Osteoblast (primary cell): ENCODE results near the gene GOLGA2. TPM values are rescaled to one million over a fixed set of nuclear protein-coding genes. Genes with fewer than 3 reads are reported as not detected.

Experiments
- DNase-seq: peaks from one replicate; pipeline ENCODE4 v3.0.0; 2011; ENCODE audit warnings: low spot score, mixed read lengths; ENCODE audit not compliant: insufficient read length; ENCODE audit errors: missing footprints
- H2AFZ ChIP-seq: 2 replicates; pipeline ENCODE4 v1.6.0; 2011; ENCODE audit warnings: mild to moderate bottlenecking, low read length
- H3K27ac ChIP-seq: 2 replicates; pipeline ENCODE4 v1.5.1; 2011; ENCODE audit warnings: mild to moderate bottlenecking, low read depth, low read length, moderate library complexity
- H3K27me3 ChIP-seq: 2 replicates; pipeline ENCODE4 v1.6.0; 2012; ENCODE audit warnings: mild to moderate bottlenecking, control low read depth, inconsistent platforms, low read length, moderate library complexity; ENCODE audit not compliant: insufficient read depth
- H3K36me3 ChIP-seq: 2 replicates; pipeline ENCODE4 v1.5.1; 2011; ENCODE audit warnings: mild to moderate bottlenecking, low read length, control low read depth, moderate library complexity; ENCODE audit not compliant: insufficient read depth
- H3K4me1 ChIP-seq: 2 replicates; pipeline ENCODE4 v1.5.1; 2011; ENCODE audit warnings: mild to moderate bottlenecking, low read length, control low read depth, moderate library complexity; ENCODE audit not compliant: insufficient read depth
- H3K4me2 ChIP-seq: 2 replicates; pipeline ENCODE4 v1.6.0; 2011; ENCODE audit warnings: mild to moderate bottlenecking, low read length; ENCODE audit not compliant: insufficient read depth
- H3K4me3 ChIP-seq: fragments of 200-600 bp; sonication (generic); 3 replicates; pipeline ENCODE4 v1.5.1; 2012; ENCODE audit warnings: mild to moderate bottlenecking, low read length, inconsistent platforms; ENCODE audit not compliant: insufficient read depth
- H3K79me2 ChIP-seq: 2 replicates; pipeline ENCODE4 v1.6.0; 2012; ENCODE audit warnings: mild to moderate bottlenecking, low read length, control low read depth, inconsistent platforms; ENCODE audit not compliant: insufficient read depth
- H3K9me3 ChIP-seq: 2 replicates; pipeline ENCODE4 v1.5.1; 2011; ENCODE audit warnings: low read depth, low read length, control low read depth
- H4K20me1 ChIP-seq: 2 replicates; pipeline ENCODE4 v1.6.0; 2012; ENCODE audit warnings: mild to moderate bottlenecking, low read length, control low read depth; ENCODE audit not compliant: insufficient read depth
- total RNA-seq: library from RNA; depleted of rRNA; stranded (reverse); fragments of >200 nt; gene quantifications from 2 replicates; pipeline ENCODE4 v1.2.3, GENCODE V29; 2012
- TF ChIP-seq, protein P1 (sequence below): IDR thresholded peaks from 2 replicates; pipeline ENCODE4 v1.5.1; 2011; ENCODE audit warnings: mild to moderate bottlenecking, low read depth, low read length, moderate library complexity; ENCODE audit errors: extremely low read depth

GOLGA2 gene
- total RNA-seq, 1 donor, result 121 TPM

DNA sequence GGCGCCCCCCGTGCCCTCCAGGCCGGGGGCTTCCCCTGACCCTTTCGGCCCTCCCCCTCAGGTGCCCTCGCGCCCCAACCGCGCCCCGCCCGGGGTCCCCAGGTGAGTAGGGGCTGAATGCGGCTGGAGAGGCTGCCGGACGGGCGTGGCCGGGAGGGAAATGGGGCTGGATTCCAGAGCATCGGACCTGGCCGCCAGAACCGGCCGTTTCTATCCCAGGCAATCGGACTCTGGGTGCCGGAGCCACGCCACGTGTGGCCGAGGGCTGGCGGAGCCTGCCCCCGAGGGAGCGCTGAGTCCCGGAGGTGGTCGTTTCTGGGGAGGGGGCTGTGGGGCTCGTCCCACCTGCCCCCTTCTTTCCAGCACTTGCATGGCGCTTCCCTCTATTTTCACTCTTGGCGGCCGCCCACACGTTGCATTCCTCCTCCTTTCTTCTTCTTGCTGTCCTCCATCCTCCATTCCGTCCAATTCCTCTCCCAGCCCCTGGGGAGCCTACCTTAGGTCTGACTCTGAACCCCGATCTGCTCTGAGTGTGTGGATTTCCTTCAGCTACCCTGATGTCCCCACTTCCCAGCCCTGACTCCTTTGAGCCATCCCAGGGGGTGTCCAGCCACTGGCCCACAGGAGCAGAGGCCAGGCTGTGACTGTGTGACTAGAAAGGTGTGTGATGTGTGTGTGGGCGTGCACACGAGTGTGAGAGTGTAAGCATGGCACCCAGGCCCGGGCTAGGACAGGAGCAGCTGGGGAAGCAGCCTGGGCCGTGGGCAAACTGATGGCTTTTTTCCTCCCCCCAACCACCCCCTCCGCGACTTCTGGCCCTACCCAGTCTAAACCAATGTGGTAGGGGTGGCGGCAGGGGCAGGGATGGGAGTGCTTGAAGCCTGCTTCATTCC lies 24.7 kb downstream of the GOLGA2 start:
- no peak overlapping the region for H3K27ac ChIP-seq
- no peaks in the 10 kb centered on the region for H3K79me2 ChIP-seq
- H3K4me1 ChIP-seq, result no peaks in the 10 kb centered on the region
- peak; percentile 42 for DNase-seq
- peak overlapping the region; percentile 13 for H3K4me3 ChIP-seq
- no peak overlapping the region for H2AFZ ChIP-seq
- peaks cover 7% of the 10 kb centered on the region for H3K36me3 ChIP-seq
- peaks cover 7% of the 10 kb centered on the region for H4K20me1 ChIP-seq
- TF ChIP-seq, protein P1, sequence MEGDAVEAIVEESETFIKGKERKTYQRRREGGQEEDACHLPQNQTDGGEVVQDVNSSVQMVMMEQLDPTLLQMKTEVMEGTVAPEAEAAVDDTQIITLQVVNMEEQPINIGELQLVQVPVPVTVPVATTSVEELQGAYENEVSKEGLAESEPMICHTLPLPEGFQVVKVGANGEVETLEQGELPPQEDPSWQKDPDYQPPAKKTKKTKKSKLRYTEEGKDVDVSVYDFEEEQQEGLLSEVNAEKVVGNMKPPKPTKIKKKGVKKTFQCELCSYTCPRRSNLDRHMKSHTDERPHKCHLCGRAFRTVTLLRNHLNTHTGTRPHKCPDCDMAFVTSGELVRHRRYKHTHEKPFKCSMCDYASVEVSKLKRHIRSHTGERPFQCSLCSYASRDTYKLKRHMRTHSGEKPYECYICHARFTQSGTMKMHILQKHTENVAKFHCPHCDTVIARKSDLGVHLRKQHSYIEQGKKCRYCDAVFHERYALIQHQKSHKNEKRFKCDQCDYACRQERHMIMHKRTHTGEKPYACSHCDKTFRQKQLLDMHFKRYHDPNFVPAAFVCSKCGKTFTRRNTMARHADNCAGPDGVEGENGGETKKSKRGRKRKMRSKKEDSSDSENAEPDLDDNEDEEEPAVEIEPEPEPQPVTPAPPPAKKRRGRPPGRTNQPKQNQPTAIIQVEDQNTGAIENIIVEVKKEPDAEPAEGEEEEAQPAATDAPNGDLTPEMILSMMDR, result no peak
- no peak overlapping the region for H3K4me2 ChIP-seq
- no peaks in the 10 kb centered on the region for H3K27me3 ChIP-seq
- H3K9me3 ChIP-seq, result no peaks in the 10 kb centered on the region

DNA sequence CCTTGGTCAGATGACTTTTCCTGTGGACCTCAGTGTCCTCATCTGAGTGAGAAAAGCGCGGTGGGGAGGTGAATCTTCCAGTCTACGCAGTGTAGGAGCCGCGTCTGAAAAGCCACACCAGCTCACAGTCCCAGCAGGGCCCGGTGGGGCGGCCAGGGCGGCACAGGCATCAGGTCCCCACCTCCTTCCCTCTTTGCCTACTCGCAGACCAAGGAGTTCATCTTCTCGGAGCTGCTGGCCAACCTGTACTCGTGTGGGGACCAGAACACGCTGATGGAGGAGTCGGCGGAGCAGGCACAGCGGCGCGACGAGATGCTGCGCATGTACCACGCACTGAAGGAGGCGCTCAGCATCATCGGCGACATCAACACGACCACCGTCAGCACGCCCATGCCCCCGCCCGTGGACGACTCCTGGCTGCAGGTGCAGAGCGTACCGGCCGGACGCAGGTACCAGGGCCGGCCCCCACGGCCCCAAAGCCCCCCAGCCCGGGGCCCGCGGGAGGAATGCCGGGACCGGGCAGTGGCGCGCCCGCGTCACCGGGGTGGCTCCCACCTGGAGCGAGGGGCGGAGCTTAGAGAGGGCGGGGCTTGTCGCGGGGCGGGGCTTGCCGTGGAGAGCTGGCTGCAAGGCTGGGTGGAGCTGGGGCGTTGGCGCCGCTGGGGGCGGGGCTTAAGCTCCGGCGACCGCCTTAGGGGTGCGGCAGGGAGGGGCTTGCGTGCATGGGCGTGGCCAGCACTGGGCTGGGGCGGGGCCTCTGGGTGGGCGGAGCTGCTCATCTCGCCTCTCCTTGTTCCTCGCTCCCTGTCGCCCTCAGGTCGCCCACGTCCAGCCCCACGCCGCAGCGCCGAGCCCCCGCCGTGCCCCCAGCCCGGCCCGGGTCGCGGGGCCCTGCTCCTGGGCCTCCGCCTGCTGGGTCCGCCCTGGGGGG lies 25.6 kb downstream of the GOLGA2 start:
- H3K9me3 ChIP-seq, result no peaks in the 10 kb centered on the region
- no peaks in the 10 kb centered on the region for H3K27me3 ChIP-seq
- H3K4me1 ChIP-seq, result peaks cover 7% of the 10 kb centered on the region
- H3K36me3 ChIP-seq, result no peaks in the 10 kb centered on the region
- H3K79me2 ChIP-seq, result no peaks in the 10 kb centered on the region
- H3K4me3 ChIP-seq, result peak overlapping the region; percentile 13
- no peaks in the 10 kb centered on the region for H4K20me1 ChIP-seq
- no peak overlapping the region for H3K4me2 ChIP-seq
- TF ChIP-seq, protein P1, result no peak
- no peak overlapping the region for H2AFZ ChIP-seq
- peak; percentile 97 for DNase-seq
- no peak overlapping the region for H3K27ac ChIP-seq

DNA sequence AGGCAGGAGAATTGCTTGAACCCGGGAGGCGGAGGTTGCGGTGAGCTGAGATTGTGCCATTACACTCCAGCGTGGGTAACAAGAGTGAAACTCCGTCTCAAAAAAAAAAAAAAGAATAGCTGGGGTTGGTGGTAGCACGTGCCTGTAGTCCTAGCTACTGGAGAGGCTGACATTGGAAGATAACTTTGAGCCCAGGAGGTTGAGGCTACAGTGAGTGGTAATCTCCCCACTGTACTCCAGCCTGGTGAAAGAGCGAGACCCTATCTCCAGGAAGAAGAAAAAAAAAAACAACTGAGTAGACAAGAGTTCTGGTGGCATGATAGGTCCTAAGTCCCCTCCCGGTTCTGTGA lies 26.3 kb downstream of the GOLGA2 start:
- DNase-seq, result no peak
- Histone ChIP-seq H3K27ac (no peak overlapping the region), H3K27me3 (no peaks in the 10 kb centered on the region), H3K9me3 (no peaks in the 10 kb centered on the region), H3K36me3 (no peaks in the 10 kb centered on the region), H3K79me2 (no peaks in the 10 kb centered on the region), H3K4me2 (no peak overlapping the region), H3K4me1 (peaks cover 9% of the 10 kb centered on the region), H3K4me3 (no peak overlapping the region), H2AFZ (no peak overlapping the region), H4K20me1 (no peaks in the 10 kb centered on the region)
- TF ChIP-seq, protein P1, result no peak
